HepG2 (cell line): ENCODE data around the gene DTHD1. TPM values are rescaled to one million over a fixed set of nuclear protein-coding genes. Genes with fewer than 3 reads are reported as not detected.

ENCODE experiments used
- ATAC-seq: fragments of 200-7000 bp; cut with Tn5 transposase; 3 replicates; pipeline ENCODE4 v1.9.1; 2020; ENCODE audit warnings: mild to moderate bottlenecking, moderate library complexity
- BruUV-seq: library from RNA; stranded (reverse); fragments of 400-500 nt; replicated peaks from 2 replicates; lab custom pipeline; 2021; lab: Mats Ljungman, UMichigan
- CTCF ChIA-PET: fragments of 300-600 bp; formaldehyde crosslinking; extraction: SDS; loops from one replicate; lab custom pipeline; 2021; ENCODE audit warnings: low total read pairs, inconsistent platforms, low intra/inter-chr PET ratio; lab: Yijun Ruan, JAX
- POLR2A ChIA-PET: fragments of 350-600 bp; sonication (Branson Sonifier 250); formaldehyde crosslinking; loops from one replicate; lab custom pipeline; 2020; ENCODE audit warnings: antibody characterized with exemption, inconsistent platforms; lab: Yijun Ruan, JAX
- DNase-seq: peaks from one replicate; pipeline ENCODE4 v3.0.0-alpha.2; 2015; ENCODE audit warnings: low spot score
- FAIRE-seq: peaks from 3 replicates; lab custom pipeline; 2011; peaks lifted over from hg19 to GRCh38; lab: Jason Lieb, UNC
- H2AFZ ChIP-seq: one replicate; pipeline ENCODE4 v1.6.1; 2011; ENCODE audit warnings: low read length, inconsistent platforms
- H3K27ac ChIP-seq: fragments of 300-600 bp; 3 replicates; pipeline ENCODE4 v1.8.0; 2011; ENCODE audit warnings: mixed run types, mild to moderate bottlenecking, mixed read lengths, low read length, inconsistent platforms; ENCODE audit not compliant: insufficient read depth; ENCODE audit errors: extremely low read length
- H3K27me3 ChIP-seq, 2 experiments: fragments of 200-600 bp in 1 of 2; 2 replicates in 1 of 2; 3 replicates in 1 of 2; pipeline versions ENCODE4 v1.6.0 to v1.8.0; 2011; ENCODE audit warnings: low read length in 2 of 2, mild to moderate bottlenecking in 2 of 2, moderate library complexity in 2 of 2, inconsistent platforms in 1 of 2; ENCODE audit not compliant: insufficient read depth in 2 of 2, control insufficient read depth in 1 of 2
- H3K36me3 ChIP-seq, 2 experiments: fragments of 200-600 bp in 1 of 2; replicated peaks in 1 of 2; 2 replicates in 1 of 2; 3 replicates in 1 of 2; pipeline versions ENCODE4 v1.5.1 to v1.8.0; 2011; ENCODE audit warnings: low read length in 2 of 2, inconsistent platforms in 1 of 2; ENCODE audit not compliant: insufficient read depth in 2 of 2, control insufficient read depth in 1 of 2
- H3K4me1 ChIP-seq: 2 replicates; pipeline ENCODE4 v1.5.1; 2012; ENCODE audit warnings: low read length, inconsistent platforms; ENCODE audit not compliant: insufficient read depth
- H3K4me2 ChIP-seq: 2 replicates; pipeline ENCODE4 v1.6.0; 2011; ENCODE audit warnings: low read depth, low read length, inconsistent platforms
- H3K4me3 ChIP-seq, 3 experiments: fragments of 200-600 bp in 1 of 3; sonication (generic), shearing (Covaris generic) in 1 of 3; replicated peaks in 1 of 3; 2 replicates each; pipeline ENCODE4 v1.5.1; 2011 to 2016; ENCODE audit warnings: low read length in 3 of 3, inconsistent platforms in 2 of 3, low read depth in 2 of 3, mild to moderate bottlenecking in 2 of 3, control low read depth in 1 of 3, mixed read lengths in 1 of 3; ENCODE audit not compliant: insufficient read depth in 1 of 3
- H3K79me2 ChIP-seq: one replicate; pipeline ENCODE4 v1.6.1; 2011; ENCODE audit warnings: low read length, inconsistent platforms; ENCODE audit not compliant: insufficient read depth
- H3K9ac ChIP-seq: 2 replicates; pipeline ENCODE4 v1.6.0; 2011; ENCODE audit warnings: mild to moderate bottlenecking, low read depth, low read length, inconsistent platforms; ENCODE audit not compliant: insufficient read depth
- H3K9me3 ChIP-seq: 2 replicates; pipeline ENCODE4 v1.5.1; 2012; ENCODE audit warnings: mild to moderate bottlenecking, low read length
- H4K20me1 ChIP-seq: 2 replicates; pipeline ENCODE4 v1.6.0; 2011; ENCODE audit warnings: inconsistent platforms, mild to moderate bottlenecking, low read length, moderate library complexity; ENCODE audit not compliant: insufficient read depth
- PLRG1 ChIP-seq: fragments of 450-650 bp; conservative IDR thresholded peaks from 2 replicates; pipeline ENCODE4 v1.6.1; 2016
- PRMT3 ChIP-seq: sonication (generic); formaldehyde crosslinking; IDR thresholded peaks from 2 replicates; pipeline ENCODE4 v1.8.1; 2022; ENCODE audit warnings: low read depth, mild to moderate bottlenecking, moderate library complexity, missing genetic modification reagents, borderline replicate concordance
- SALL2 ChIP-seq: sonication (generic); formaldehyde crosslinking; IDR thresholded peaks from 2 replicates; pipeline ENCODE4 v1.8.1; 2023; ENCODE audit warnings: mild to moderate bottlenecking, missing genetic modification reagents, inconsistent platforms
- SOX6 ChIP-seq, 2 experiments: fragments of 450-650 bp in 1 of 2; sonication (generic) in 1 of 2; formaldehyde crosslinking in 1 of 2; IDR thresholded peaks; 2 replicates each; pipeline versions ENCODE4 v1.4.0 to v1.6.1; 2017 to 2020; ENCODE audit warnings: antibody characterized with exemption in 1 of 2, mild to moderate bottlenecking in 1 of 2, missing genetic modification reagents in 1 of 2
- USF2 ChIP-seq, 2 experiments: sonication (generic) in 1 of 2; formaldehyde crosslinking in 1 of 2; IDR thresholded peaks; 2 replicates each; pipeline versions ENCODE4 v1.5.1 to v1.6.1; 2011 to 2020; ENCODE audit warnings: borderline replicate concordance in 1 of 2, low read depth in 1 of 2, low read length in 1 of 2, mild to moderate bottlenecking in 1 of 2, missing genetic modification reagents in 1 of 2, moderate library complexity in 1 of 2
- ZBTB39 ChIP-seq: sonication (generic); formaldehyde crosslinking; IDR thresholded peaks from 2 replicates; pipeline ENCODE4 v1.5.0; 2020; ENCODE audit warnings: missing genetic modification reagents
- ZNF260 ChIP-seq: sonication (generic); formaldehyde crosslinking; IDR thresholded peaks from 2 replicates; pipeline ENCODE4 v1.4.0; 2020; ENCODE audit warnings: missing genetic modification reagents, low read depth, mild to moderate bottlenecking, borderline replicate concordance
- ZNF281 ChIP-seq: sonication (generic); formaldehyde crosslinking; IDR thresholded peaks from 2 replicates; pipeline ENCODE4 v1.4.0; 2020; ENCODE audit warnings: missing genetic modification reagents, borderline replicate concordance
- ZNF746 ChIP-seq: sonication (generic); formaldehyde crosslinking; IDR thresholded peaks from 2 replicates; pipeline ENCODE4 v1.8.0; 2022; ENCODE audit warnings: mild to moderate bottlenecking, missing genetic modification reagents
- ZNF766 ChIP-seq: sonication (generic); formaldehyde crosslinking; IDR thresholded peaks from 2 replicates; pipeline ENCODE4 v1.5.0; 2020; ENCODE audit warnings: missing genetic modification reagents, borderline replicate concordance
- ZNF850 ChIP-seq: sonication (generic); formaldehyde crosslinking; conservative IDR thresholded peaks from 2 replicates; pipeline ENCODE4 v1.9.0; 2021; ENCODE audit warnings: mild to moderate bottlenecking, missing genetic modification reagents
- WGBS: methylation state at CpG from one replicate; pipeline ENCODE4 v1.1.6; 2017; ENCODE audit warnings: low lambda C conversion rate; 5-methylcytosine and 5-hydroxymethylcytosine counted together
- in situ Hi-C: cut with HindIII; loops from 2 replicates; pipeline ENCODE4 v1.10.0; 2017; ENCODE audit warnings: low pct_unique_long_range_greater_than_20kb; ENCODE audit not compliant: extremely low pct_ligation_motif_present
- intact Hi-C: fragments of 100-400 bp; cut with micrococcal nuclease; formaldehyde crosslinking; loops from one replicate; pipeline ENCODE4 v1.10.0; 2022; ENCODE audit not compliant: unreplicated experiment
- polyA plus RNA-seq, 8 experiments: library from polyadenylated mRNA; depleted of rRNA in 3 of 8; stranded (reverse) in 7 of 8; unstranded in 1 of 8; fragments of >200 nt; fragmentation: Illumina TruSeq in 4 of 8; extraction: Trizol in 4 of 8; gene quantifications; 2 replicates each; pipeline versions ENCODE4 v1.2.1 to v1.2.3, GENCODE V29; 2011 to 2016; ENCODE audit warnings: low read depth in 4 of 8, missing spikeins in 1 of 8, mixed read lengths in 1 of 8; ENCODE audit not compliant: insufficient read depth in 1 of 8
- total RNA-seq, 5 experiments: library from RNA; depleted of rRNA; stranded (reverse); fragments of >200 nt; fragmentation: Illumina TruSeq; extraction: Trizol; gene quantifications; 2 replicates each; pipeline ENCODE4 v1.2.3, GENCODE V29; 2016; ENCODE audit warnings: low read depth in 1 of 5

Gene DTHD1
- total and polyA plus RNA-seq, 2 of the 13 experiments (the other 11 are each of a cell fraction or from before 2014, with no cell fraction given), result not detected

GRCh38 chr4:36353998-36354397 is 72.6 kb downstream of the DTHD1 start:
- no peaks in the 10 kb centered on the region for H3K4me1 ChIP-seq
- ATAC-seq (no peak), DNase-seq (no peak), FAIRE-seq (no peak)
- H3K27me3 ChIP-seq, result no peaks in the 10 kb centered on the region
- H3K79me2 ChIP-seq, result no peaks in the 10 kb centered on the region
- POLR2A ChIA-PET, result no interaction called here
- H3K27ac ChIP-seq, result no peak overlapping the region
- H3K4me3 ChIP-seq, result no peak overlapping the region
- no peak overlapping the region for H3K4me2 ChIP-seq
- intact Hi-C loops (no loop called here), in situ Hi-C loops (loop anchor here (5.0 kb wide), 1 partner anchor 43 kb away; no protein-coding TSS in a partner anchor)
- H3K9me3 ChIP-seq, result no peaks in the 10 kb centered on the region
- CTCF ChIA-PET, result no interaction called here
- H4K20me1 ChIP-seq, result no peaks in the 10 kb centered on the region
- H3K9ac ChIP-seq, result no peak overlapping the region
- WGBS, result 23% methylated on average over 2 of the region's 2 CpGs
- H3K36me3 ChIP-seq, result no peaks in the 10 kb centered on the region
- H2AFZ ChIP-seq, result no peak overlapping the region
- no peak for TF ChIP-seq USF2 (IDR thresholded peaks at IDR 0.05; ENCODE audit: low read depth, low read length)
- TF ChIP-seq USF2 (CRISPR knock-in tag; IDR thresholded peaks at IDR 0.05; ENCODE audit: borderline replicate concordance), result no peak
- no peak for TF ChIP-seq ZNF746 (CRISPR knock-in tag)
- no peak for TF ChIP-seq ZNF260 (CRISPR knock-in tag)
- no peak for TF ChIP-seq PLRG1
- no peak for TF ChIP-seq ZNF850 (CRISPR knock-in tag)
- TF ChIP-seq PRMT3, result no peak
- no peak for TF ChIP-seq ZBTB39 (CRISPR knock-in tag)
- TF ChIP-seq ZNF766 (CRISPR knock-in tag), result no peak
- no peak for TF ChIP-seq SOX6 (IDR thresholded peaks at IDR 0.05)
- no peak for TF ChIP-seq SOX6 (CRISPR knock-in tag; IDR thresholded peaks at IDR 0.05)
- TF ChIP-seq SALL2 (CRISPR knock-in tag), result no peak
- no peak for TF ChIP-seq ZNF281 (CRISPR knock-in tag)
- no TSS peak for BruUV-seq
